CD4-positive, alpha-beta memory T cell (primary cell): ENCODE data around the gene PTPN2. TPM values are rescaled to one million over a fixed set of nuclear protein-coding genes. Genes with fewer than 3 reads are reported as not detected.

Source experiments
- CTCF ChIA-PET: fragments of 350-600 bp; sonication (Branson Sonifier 250); formaldehyde crosslinking; loops from one replicate; lab custom pipeline; 2021; ENCODE audit warnings: inconsistent platforms; ENCODE audit not compliant: partially characterized antibody; lab: Charles Lee
- POLR2A ChIA-PET: fragments of 350-600 bp; sonication (Branson Sonifier 250); formaldehyde crosslinking; loops from one replicate; lab custom pipeline; 2021; ENCODE audit not compliant: partially characterized antibody; lab: Charles Lee
- DNase-seq, 5 donors: peaks; one replicate each; pipeline versions ENCODE4 v3.0.0 to v3.0.0-alpha.2; 2020 to 2022; ENCODE audit warnings: mixed read lengths in 1 of 5
- H3K27ac ChIP-seq: one replicate; pipeline ENCODE4 v1.7.0; 2013; ENCODE audit warnings: low read depth, low read length
- H3K27me3 ChIP-seq: 2 replicates; pipeline ENCODE4 v1.7.0; 2013; ENCODE audit warnings: mild to moderate bottlenecking, low read length, moderate library complexity; ENCODE audit not compliant: insufficient read depth
- H3K36me3 ChIP-seq: 2 replicates; pipeline ENCODE4 v1.7.0; 2013; ENCODE audit warnings: mild to moderate bottlenecking, low read length, moderate library complexity; ENCODE audit not compliant: insufficient read depth
- H3K4me1 ChIP-seq: 2 replicates; pipeline ENCODE4 v1.7.0; 2013; ENCODE audit warnings: mild to moderate bottlenecking, low read length, moderate library complexity; ENCODE audit not compliant: insufficient read depth
- H3K4me3 ChIP-seq, 2 donors: one replicate each; pipeline ENCODE4 v1.7.0; 2013; ENCODE audit warnings: low read length in 2 of 2, mild to moderate bottlenecking in 1 of 2
- H3K9me3 ChIP-seq, 2 donors: one replicate each; pipeline ENCODE4 v1.7.0; 2013; ENCODE audit warnings: low read length in 2 of 2, control low read depth in 1 of 2; ENCODE audit not compliant: control insufficient read depth in 1 of 2
- H3K27ac Mint-ChIP-seq, 7 donors: one replicate each; pipeline ENCODE4 v1.8.0; 2020 to 2021; ENCODE audit warnings: mixed read lengths in 7 of 7, mild to moderate bottlenecking in 6 of 7, inconsistent platforms in 3 of 7, moderate library complexity in 3 of 7
- H3K27me3 Mint-ChIP-seq, 2 donors: one replicate each; pipeline ENCODE4 v1.8.0; 2020 to 2021; ENCODE audit warnings: mixed read lengths in 2 of 2
- H3K36me3 Mint-ChIP-seq, 2 donors: one replicate each; pipeline ENCODE4 v1.8.0; 2020 to 2021; ENCODE audit warnings: mixed read lengths in 2 of 2, inconsistent platforms in 1 of 2, mild to moderate bottlenecking in 1 of 2
- H3K4me1 Mint-ChIP-seq, 4 donors: one replicate each; pipeline ENCODE4 v1.8.0; 2020 to 2021; ENCODE audit warnings: mixed read lengths in 4 of 4, mild to moderate bottlenecking in 1 of 4
- H3K4me3 Mint-ChIP-seq, 8 donors: one replicate each; pipeline ENCODE4 v1.8.0; 2020 to 2021; ENCODE audit warnings: mixed read lengths in 8 of 8, mild to moderate bottlenecking in 7 of 8, moderate library complexity in 6 of 8, inconsistent platforms in 3 of 8
- H3K9me3 Mint-ChIP-seq, 8 donors: one replicate each; pipeline ENCODE4 v1.8.0; 2020 to 2021; ENCODE audit warnings: mixed read lengths in 8 of 8, mild to moderate bottlenecking in 5 of 8, inconsistent platforms in 3 of 8, moderate library complexity in 1 of 8
- intact Hi-C: fragments of 100-400 bp; cut with micrococcal nuclease; formaldehyde crosslinking; loops from one replicate; pipeline ENCODE4 v1.15.1; 2023
- polyA plus RNA-seq, 2 donors: library from polyadenylated mRNA; unstranded; fragments of 300-500 nt; fragmentation: Illumina TruSeq; gene quantifications; one replicate each; pipeline ENCODE4 v1.2.3, GENCODE V29; 2021
- total RNA-seq, 2 experiments: library from RNA; stranded (reverse); gene quantifications; one replicate each; pipeline ENCODE4 v1.2.3, GENCODE V29; 2021

The PTPN2 gene
- total and polyA plus RNA-seq, 4 experiments from 2014 or later: 65.5 to 98.2 (median 74.6) TPM

GRCh38 chr18:12774982-12775381 is 109.1 kb downstream of the PTPN2 start:
- CTCF ChIA-PET: interaction anchor here (0.9 to 2.7 kb wide), 3 partner anchors 58 to 159 kb away, joined by 3 to 13 read pairs (median 6); no protein-coding TSS in a partner anchor
- peak in 1 of 5 donors; percentile 5 for DNase-seq
- intact Hi-C loops: loop anchor here (2.0 kb wide), 1 partner anchor 110 kb away; the partner anchor contains the start of gene PTPN2

GRCh38 chr18:12773369-12773768 is 110.7 kb downstream of the PTPN2 start:
- Mint-ChIP-seq H3K4me3 (peak overlapping the region in 1 of 8 donors; percentile 31), H3K4me1 (peaks cover 3 to 17% (median 9%) of the 10 kb centered on the region in 4 donors)

More at GRCh38 chr18:12774982-12775381, 109.1 kb downstream of the PTPN2 start:
- peaks cover 0 to 6% of the 10 kb centered on the region in 2 donors for H3K36me3 Mint-ChIP-seq
- peak overlapping the region; percentile 86 to 93 (median 90) for H3K4me3 Mint-ChIP-seq
- Histone ChIP-seq H3K9me3 (no peaks in the 10 kb centered on the region), H3K36me3 (no peaks in the 10 kb centered on the region), H3K4me1 (peaks cover 5% of the 10 kb centered on the region), H3K27me3 (no peaks in the 10 kb centered on the region), H3K4me3 (peak overlapping the region; percentile 11 to 73), H3K27ac (no peak overlapping the region)
- peaks cover 2 to 9% (median 3%) of the 10 kb centered on the region in 8 donors for H3K9me3 Mint-ChIP-seq
- H3K4me1 Mint-ChIP-seq: peaks cover 3 to 17% (median 10%) of the 10 kb centered on the region in 4 donors
- POLR2A ChIA-PET: interaction anchor here (1.0 to 3.7 kb wide), 9 partner anchors 64 to 216 kb away, joined by 3 to 36 read pairs (median 5); partner anchors contain the start of genes CEP192, PTPN2 and SEH1L
- peak overlapping the region; percentile 15 to 96 (median 85) for H3K27ac Mint-ChIP-seq
- no peaks in the 10 kb centered on the region for H3K27me3 Mint-ChIP-seq

GRCh38 chr18:12772111-12772510 is 111.9 kb downstream of the PTPN2 start:
- intact Hi-C loops: no loop called here
- H3K9me3 Mint-ChIP-seq: peaks cover 0 to 7% (median 3%) of the 10 kb centered on the region in 8 donors
- ChIA-PET CTCF (no interaction called here), POLR2A (no interaction called here)
- H3K36me3 Mint-ChIP-seq: peaks cover 0 to 6% of the 10 kb centered on the region in 2 donors
- H3K27ac Mint-ChIP-seq: no peak overlapping the region
- H3K27ac ChIP-seq: no peak overlapping the region
- peaks cover 3 to 17% (median 9%) of the 10 kb centered on the region in 4 donors for H3K4me1 Mint-ChIP-seq
- no peaks in the 10 kb centered on the region for H3K9me3 ChIP-seq
- H3K4me3 Mint-ChIP-seq: peak overlapping the region in 1 of 8 donors; percentile 11
- H3K36me3 ChIP-seq: no peaks in the 10 kb centered on the region
- H3K27me3 Mint-ChIP-seq: no peaks in the 10 kb centered on the region
- no peak overlapping the region for H3K4me3 ChIP-seq
- no peak for DNase-seq
- no peaks in the 10 kb centered on the region for H3K27me3 ChIP-seq
- peaks cover 5% of the 10 kb centered on the region for H3K4me1 ChIP-seq

More at GRCh38 chr18:12773369-12773768, 110.7 kb downstream of the PTPN2 start:
- peaks cover 0 to 7% (median 3%) of the 10 kb centered on the region in 8 donors for H3K9me3 Mint-ChIP-seq
- POLR2A ChIA-PET: no interaction called here
- peaks cover 0 to 6% of the 10 kb centered on the region in 2 donors for H3K36me3 Mint-ChIP-seq
- intact Hi-C loops: no loop called here
- CTCF ChIA-PET: no interaction called here
- Histone ChIP-seq H3K9me3 (no peaks in the 10 kb centered on the region), H3K27ac (no peak overlapping the region), H3K4me1 (peaks cover 5% of the 10 kb centered on the region), H3K27me3 (no peaks in the 10 kb centered on the region), H3K36me3 (no peaks in the 10 kb centered on the region), H3K4me3 (no peak overlapping the region)
- H3K27ac Mint-ChIP-seq: no peak overlapping the region
- DNase-seq: no peak
- no peaks in the 10 kb centered on the region for H3K27me3 Mint-ChIP-seq

GRCh38 chr18:12770469-12771219 is 113.4 kb downstream of the PTPN2 start:
- H3K36me3 ChIP-seq: no peaks in the 10 kb centered on the region
- CTCF ChIA-PET: interaction anchor here (0.8 kb wide), 1 partner anchor 164 kb away, joined by 3 read pairs; no protein-coding TSS in a partner anchor

GRCh38 chr18:12769644-12770440 is 114.2 kb downstream of the PTPN2 start:
- Histone ChIP-seq H3K27me3 (no peaks in the 10 kb centered on the region), H3K9me3 (no peaks in the 10 kb centered on the region), H3K4me1 (peaks cover 5% of the 10 kb centered on the region), H3K4me3 (no peak overlapping the region), H3K36me3 (no peaks in the 10 kb centered on the region), H3K27ac (no peak overlapping the region)
- no peaks in the 10 kb centered on the region for H3K27me3 Mint-ChIP-seq
- POLR2A ChIA-PET: interaction anchor here (1.0 kb wide), 1 partner anchor 11 kb away, joined by 3 read pairs; no protein-coding TSS in a partner anchor
- CTCF ChIA-PET: no interaction called here
- no peak overlapping the region for H3K4me3 Mint-ChIP-seq
- no peak for DNase-seq
- H3K4me1 Mint-ChIP-seq: peaks cover 3 to 16% (median 5%) of the 10 kb centered on the region in 4 donors
- intact Hi-C loops: no loop called here
- H3K27ac Mint-ChIP-seq: no peak overlapping the region
- H3K36me3 Mint-ChIP-seq: no peaks in the 10 kb centered on the region
- H3K9me3 Mint-ChIP-seq: no peaks in the 10 kb centered on the region

More at GRCh38 chr18:12770469-12771219, 113.4 kb downstream of the PTPN2 start:
- H3K4me1 ChIP-seq: peaks cover 5% of the 10 kb centered on the region
- no peak overlapping the region for H3K27ac ChIP-seq
- intact Hi-C loops: no loop called here
- H3K27me3 Mint-ChIP-seq: no peaks in the 10 kb centered on the region
- no peak overlapping the region for H3K4me3 ChIP-seq
- H3K27ac Mint-ChIP-seq: no peak overlapping the region
- no peaks in the 10 kb centered on the region for H3K27me3 ChIP-seq
- no peaks in the 10 kb centered on the region for H3K9me3 ChIP-seq
- POLR2A ChIA-PET: no interaction called here
- DNase-seq: no peak
- H3K4me1 Mint-ChIP-seq: peaks cover 3 to 17% (median 8%) of the 10 kb centered on the region in 4 donors
- H3K9me3 Mint-ChIP-seq: no peaks in the 10 kb centered on the region
- no peak overlapping the region for H3K4me3 Mint-ChIP-seq
- peaks cover 0 to 3% of the 10 kb centered on the region in 2 donors for H3K36me3 Mint-ChIP-seq

GRCh38 chr18:12769136-12769535 is 114.9 kb downstream of the PTPN2 start:
- Histone ChIP-seq H3K27ac (no peak overlapping the region), H3K4me1 (peaks cover 5% of the 10 kb centered on the region), H3K36me3 (no peaks in the 10 kb centered on the region), H3K4me3 (no peak overlapping the region), H3K27me3 (no peaks in the 10 kb centered on the region), H3K9me3 (no peaks in the 10 kb centered on the region)
- Mint-ChIP-seq H3K27ac (no peak overlapping the region), H3K27me3 (no peaks in the 10 kb centered on the region), H3K4me1 (peaks cover 0 to 12% (median 2%) of the 10 kb centered on the region in 4 donors), H3K4me3 (no peak overlapping the region), H3K9me3 (no peaks in the 10 kb centered on the region), H3K36me3 (no peaks in the 10 kb centered on the region)
- DNase-seq: no peak
- POLR2A ChIA-PET: interaction anchor here (1.0 kb wide), 1 partner anchor 11 kb away, joined by 3 read pairs; no protein-coding TSS in a partner anchor
- CTCF ChIA-PET: no interaction called here
- intact Hi-C loops: no loop called here
